Loucy (cell line): ENCODE data around the gene RNF182.

Experiments
- CTCF ChIP-seq: fragments of 200-600 bp; sonication (generic); conservative IDR thresholded peaks from 2 replicates; pipeline ENCODE4 v1.5.1; 2014; ENCODE audit warnings: mild to moderate bottlenecking, antibody characterized with exemption, low read length
- EZH2phosphoT487 ChIP-seq: fragments of 200-600 bp; IDR thresholded peaks from 2 replicates; pipeline ENCODE4 v1.6.1; 2018; ENCODE audit warnings: antibody characterized with exemption, mild to moderate bottlenecking, moderate library complexity, borderline replicate concordance

DNA sequence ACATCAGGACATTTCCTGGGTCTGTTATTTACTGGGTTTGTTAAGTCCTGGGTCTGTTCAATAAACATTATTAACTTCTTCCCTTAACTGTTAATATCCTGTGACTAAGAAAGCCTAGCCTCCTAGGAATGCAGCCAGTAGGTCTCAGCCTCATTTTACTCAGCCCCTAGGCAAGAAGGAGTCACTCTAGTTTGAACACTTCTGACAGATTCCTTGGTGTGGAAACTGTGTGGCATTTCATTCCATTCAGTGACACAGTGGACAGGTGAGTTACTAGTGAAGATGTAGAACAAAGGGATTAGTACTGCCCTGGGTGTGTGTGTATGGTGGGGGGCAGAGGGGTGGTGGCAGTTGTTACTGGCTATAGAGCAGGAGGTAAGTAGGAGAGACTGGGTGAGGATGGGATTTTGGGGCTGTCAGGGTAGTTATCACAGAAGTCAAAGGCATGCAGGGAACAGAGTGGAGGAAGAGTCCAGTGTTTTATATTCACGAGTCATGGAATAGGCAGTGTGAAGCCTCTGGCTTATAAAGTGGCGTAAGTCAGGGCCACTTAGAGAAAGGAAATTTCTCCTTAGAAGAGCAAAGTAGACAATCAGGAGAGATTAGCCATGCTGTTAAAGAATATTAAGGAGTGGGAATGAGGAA is 28.4 kb downstream of the RNF182 start:
- TF ChIP-seq CTCF: no peak
- TF ChIP-seq EZH2phosphoT487: no peak
